Neural progenitor cell (in vitro differentiated cells): ENCODE measurements around the gene ATG5. TPM values are rescaled to one million over a fixed set of nuclear protein-coding genes. Genes with fewer than 3 reads are reported as not detected.

Experiments used
- DNase-seq: peaks from one replicate; pipeline ENCODE4 v3.0.0-alpha.2; 2016; ENCODE audit warnings: low spot score
- H2AFZ ChIP-seq: fragments of 200-600 bp; sonication (generic); replicated peaks from 2 replicates; pipeline ENCODE4 v1.6.1; 2016; ENCODE audit warnings: antibody characterized with exemption
- H3F3A ChIP-seq: fragments of 200-600 bp; sonication (generic); 2 replicates; pipeline ENCODE4 v1.6.1; 2016; ENCODE audit warnings: antibody characterized with exemption, low read depth
- H3K27ac ChIP-seq: fragments of 200-600 bp; sonication (generic); 2 replicates; pipeline ENCODE4 v1.5.1; 2016; ENCODE audit warnings: mild to moderate bottlenecking
- H3K27me3 ChIP-seq: fragments of 200-600 bp; sonication (generic); 2 replicates; pipeline ENCODE4 v1.6.1; 2016; ENCODE audit warnings: mild to moderate bottlenecking, moderate library complexity
- H3K36me3 ChIP-seq: fragments of 200-600 bp; sonication (generic); 2 replicates; pipeline ENCODE4 v1.5.1; 2016
- H3K4me1 ChIP-seq: fragments of 200-600 bp; sonication (generic); 2 replicates; pipeline ENCODE4 v1.6.1; 2016; ENCODE audit warnings: mixed run types
- H3K4me2 ChIP-seq: fragments of 200-600 bp; sonication (generic); 2 replicates; pipeline ENCODE4 v1.6.1; 2016
- H3K4me3 ChIP-seq: fragments of 200-600 bp; sonication (generic); 2 replicates; pipeline ENCODE4 v1.5.1; 2016
- H3K79me2 ChIP-seq: fragments of 200-600 bp; sonication (generic); 2 replicates; pipeline ENCODE4 v1.6.1; 2016; ENCODE audit warnings: low read depth
- H3K9ac ChIP-seq: fragments of 200-600 bp; sonication (generic); 2 replicates; pipeline ENCODE4 v1.6.1; 2016
- H3K9me3 ChIP-seq: fragments of 200-600 bp; sonication (generic); 2 replicates; pipeline ENCODE4 v1.5.1; 2016; ENCODE audit warnings: low read depth
- H4K20me1 ChIP-seq: fragments of 200-600 bp; sonication (generic); 2 replicates; pipeline ENCODE4 v1.6.1; 2016; ENCODE audit warnings: low read depth
- H3K27ac Mint-ChIP-seq: 3 replicates; pipeline ENCODE4 v1.8.0; 2021; ENCODE audit warnings: mixed read lengths
- H3K27me3 Mint-ChIP-seq: 2 replicates; pipeline ENCODE4 v1.8.0; 2022; ENCODE audit warnings: low read depth, mild to moderate bottlenecking, inconsistent platforms, moderate library complexity, mixed read lengths; ENCODE audit not compliant: insufficient read depth
- H3K36me3 Mint-ChIP-seq: 3 replicates; pipeline ENCODE4 v1.8.0; 2021; ENCODE audit warnings: mixed read lengths
- H3K4me1 Mint-ChIP-seq: 3 replicates; pipeline ENCODE4 v1.8.0; 2021; ENCODE audit warnings: mixed read lengths
- H3K4me3 Mint-ChIP-seq: 3 replicates; pipeline ENCODE4 v1.8.0; 2021; ENCODE audit warnings: mild to moderate bottlenecking, moderate library complexity, mixed read lengths
- H3K9me3 Mint-ChIP-seq: 3 replicates; pipeline ENCODE4 v1.8.0; 2020; ENCODE audit warnings: mixed read lengths
- EZH2 ChIP-seq: fragments of 200-600 bp; sonication (generic); IDR thresholded peaks from 2 replicates; pipeline ENCODE4 v1.6.1; 2017; ENCODE audit warnings: antibody characterized with exemption, mild to moderate bottlenecking, moderate library complexity
- EZH2phosphoT487 ChIP-seq: fragments of 200-600 bp; sonication (generic); IDR thresholded peaks from 2 replicates; pipeline ENCODE4 v1.6.1; 2017; ENCODE audit warnings: antibody characterized with exemption
- total RNA-seq: library from RNA; depleted of rRNA; stranded (reverse); fragments of >200 nt; gene quantifications from 2 replicates; pipeline ENCODE4 v1.2.3, GENCODE V29; 2015; ENCODE audit warnings: low replicate concordance
- TF ChIP-seq, protein P1 (sequence below): fragments of 200-600 bp; sonication (generic); IDR thresholded peaks from 2 replicates; pipeline ENCODE4 v1.5.1; 2017; ENCODE audit warnings: antibody characterized with exemption, mild to moderate bottlenecking

The ATG5 gene
- total RNA-seq, 1 donor from 2014 or later = 45.0 TPM

DNA sequence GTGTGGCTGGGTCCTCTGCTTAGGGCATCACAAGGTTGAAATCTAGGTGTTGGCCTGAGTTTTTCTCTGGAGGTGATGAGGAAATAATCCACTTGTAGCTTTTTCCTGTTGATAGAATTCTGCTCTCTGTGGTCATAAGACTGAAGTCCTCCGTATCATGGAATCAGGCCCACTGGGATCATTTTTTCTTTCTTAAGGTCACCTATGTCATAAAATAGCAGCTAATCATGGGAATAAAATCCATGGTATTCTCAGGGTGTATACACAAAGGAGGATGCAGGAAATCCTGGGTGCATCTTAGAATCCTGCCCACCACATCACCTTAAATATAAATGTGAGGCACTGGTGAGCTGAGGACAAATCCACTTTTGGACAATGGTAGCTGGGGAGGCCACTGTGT, 166.7 kb downstream of the ATG5 start:
- H3F3A ChIP-seq = peaks cover 20% of the 10 kb centered on the region
- no peaks in the 10 kb centered on the region for H3K36me3 Mint-ChIP-seq
- H4K20me1 ChIP-seq = no peaks in the 10 kb centered on the region
- no peak overlapping the region for H3K27ac Mint-ChIP-seq
- no peak overlapping the region for H3K27ac ChIP-seq
- TF ChIP-seq EZH2 = no peak
- no peak for TF ChIP-seq EZH2phosphoT487
- TF ChIP-seq, protein P1, sequence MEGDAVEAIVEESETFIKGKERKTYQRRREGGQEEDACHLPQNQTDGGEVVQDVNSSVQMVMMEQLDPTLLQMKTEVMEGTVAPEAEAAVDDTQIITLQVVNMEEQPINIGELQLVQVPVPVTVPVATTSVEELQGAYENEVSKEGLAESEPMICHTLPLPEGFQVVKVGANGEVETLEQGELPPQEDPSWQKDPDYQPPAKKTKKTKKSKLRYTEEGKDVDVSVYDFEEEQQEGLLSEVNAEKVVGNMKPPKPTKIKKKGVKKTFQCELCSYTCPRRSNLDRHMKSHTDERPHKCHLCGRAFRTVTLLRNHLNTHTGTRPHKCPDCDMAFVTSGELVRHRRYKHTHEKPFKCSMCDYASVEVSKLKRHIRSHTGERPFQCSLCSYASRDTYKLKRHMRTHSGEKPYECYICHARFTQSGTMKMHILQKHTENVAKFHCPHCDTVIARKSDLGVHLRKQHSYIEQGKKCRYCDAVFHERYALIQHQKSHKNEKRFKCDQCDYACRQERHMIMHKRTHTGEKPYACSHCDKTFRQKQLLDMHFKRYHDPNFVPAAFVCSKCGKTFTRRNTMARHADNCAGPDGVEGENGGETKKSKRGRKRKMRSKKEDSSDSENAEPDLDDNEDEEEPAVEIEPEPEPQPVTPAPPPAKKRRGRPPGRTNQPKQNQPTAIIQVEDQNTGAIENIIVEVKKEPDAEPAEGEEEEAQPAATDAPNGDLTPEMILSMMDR = no peak
- H3K9me3 ChIP-seq = no peaks in the 10 kb centered on the region
- H3K79me2 ChIP-seq = no peaks in the 10 kb centered on the region
- peaks cover 22% of the 10 kb centered on the region for H3K4me1 Mint-ChIP-seq
- H3K4me1 ChIP-seq = peaks cover 22% of the 10 kb centered on the region
- H3K27me3 Mint-ChIP-seq = no peaks in the 10 kb centered on the region
- no peaks in the 10 kb centered on the region for H3K36me3 ChIP-seq
- H3K9me3 Mint-ChIP-seq = no peaks in the 10 kb centered on the region
- DNase-seq = no peak
- H3K9ac ChIP-seq = no peak overlapping the region
- no peak overlapping the region for H3K4me2 ChIP-seq
- no peaks in the 10 kb centered on the region for H3K27me3 ChIP-seq
- no peak overlapping the region for H3K4me3 ChIP-seq
- no peak overlapping the region for H3K4me3 Mint-ChIP-seq
- no peak overlapping the region for H2AFZ ChIP-seq

GRCh38 chr6:106156863-106157262, 168.7 kb downstream of the ATG5 start:
- H3K9me3 ChIP-seq = no peaks in the 10 kb centered on the region

GRCh38 chr6:106156413-106156812, 169.1 kb downstream of the ATG5 start:
- Mint-ChIP-seq H3K4me3 (no peak overlapping the region), H3K4me1 (peaks cover 11% of the 10 kb centered on the region), H3K27me3 (no peaks in the 10 kb centered on the region), H3K36me3 (no peaks in the 10 kb centered on the region), H3K27ac (no peak overlapping the region), H3K9me3 (no peaks in the 10 kb centered on the region)
- Histone ChIP-seq H3K27me3 (no peaks in the 10 kb centered on the region), H3K27ac (no peak overlapping the region), H4K20me1 (no peaks in the 10 kb centered on the region), H3F3A (peaks cover 5% of the 10 kb centered on the region), H3K36me3 (no peaks in the 10 kb centered on the region), H3K4me3 (no peak overlapping the region), H3K79me2 (no peaks in the 10 kb centered on the region), H3K9me3 (no peaks in the 10 kb centered on the region), H2AFZ (no peak overlapping the region), H3K9ac (no peak overlapping the region), H3K4me1 (peaks cover 11% of the 10 kb centered on the region), H3K4me2 (no peak overlapping the region)
- no peak for DNase-seq
- no peak for TF ChIP-seq EZH2phosphoT487

More at GRCh38 chr6:106156863-106157262, 168.7 kb downstream of the ATG5 start:
- Histone ChIP-seq H3K4me2 (no peak overlapping the region), H4K20me1 (no peaks in the 10 kb centered on the region), H3K36me3 (no peaks in the 10 kb centered on the region), H2AFZ (no peak overlapping the region), H3K79me2 (no peaks in the 10 kb centered on the region), H3K9ac (no peak overlapping the region), H3K4me1 (peaks cover 11% of the 10 kb centered on the region), H3K4me3 (no peak overlapping the region), H3K27ac (no peak overlapping the region), H3K27me3 (no peaks in the 10 kb centered on the region), H3F3A (peaks cover 5% of the 10 kb centered on the region)
- H3K27ac Mint-ChIP-seq = no peak overlapping the region
- TF ChIP-seq EZH2phosphoT487 (no peak), EZH2 (no peak)
- TF ChIP-seq, protein P1 = no peak
- H3K36me3 Mint-ChIP-seq = no peaks in the 10 kb centered on the region
- DNase-seq = no peak
- H3K4me1 Mint-ChIP-seq = peaks cover 11% of the 10 kb centered on the region
- H3K9me3 Mint-ChIP-seq = no peaks in the 10 kb centered on the region
- no peak overlapping the region for H3K4me3 Mint-ChIP-seq
- H3K27me3 Mint-ChIP-seq = no peaks in the 10 kb centered on the region

DNA sequence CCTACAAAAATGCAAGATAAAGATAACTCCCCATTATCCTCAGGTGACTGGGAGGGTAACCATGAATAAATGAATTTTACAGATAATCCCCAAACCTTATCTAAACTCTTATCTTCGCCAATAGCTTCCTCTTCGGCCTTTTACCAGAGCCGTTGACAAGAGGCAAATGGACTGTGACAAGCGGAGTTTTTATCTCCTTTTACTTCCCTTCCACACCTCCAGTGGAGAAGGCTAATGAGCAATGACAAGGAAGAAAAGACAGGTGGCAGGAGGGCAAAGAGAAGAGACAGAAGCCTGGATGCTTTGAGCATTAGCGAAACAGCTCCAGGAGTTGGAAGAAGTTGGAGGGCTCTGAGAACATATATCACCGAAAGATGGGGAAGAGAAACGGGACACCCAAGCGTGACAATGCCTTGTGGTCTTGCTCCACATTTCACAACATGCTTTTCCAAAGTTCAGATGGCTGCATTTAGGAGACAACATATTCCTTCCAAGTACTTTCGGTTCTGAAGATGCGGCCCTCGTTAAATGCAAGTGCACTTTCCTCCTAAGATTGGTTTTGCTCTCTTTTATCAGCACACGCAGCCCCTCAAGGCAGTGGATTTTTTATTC, 170.2 kb downstream of the ATG5 start:
- Mint-ChIP-seq H3K36me3 (no peaks in the 10 kb centered on the region), H3K4me3 (no peak overlapping the region), H3K27ac (no peak overlapping the region), H3K9me3 (no peaks in the 10 kb centered on the region), H3K4me1 (peaks cover 11% of the 10 kb centered on the region), H3K27me3 (no peaks in the 10 kb centered on the region)
- Histone ChIP-seq H3K4me2 (peak overlapping the region; percentile 3), H3F3A (peaks cover 5% of the 10 kb centered on the region), H3K9me3 (no peaks in the 10 kb centered on the region), H2AFZ (no peak overlapping the region), H3K27me3 (no peaks in the 10 kb centered on the region), H3K9ac (no peak overlapping the region), H3K4me3 (no peak overlapping the region), H3K27ac (no peak overlapping the region), H3K4me1 (peaks cover 11% of the 10 kb centered on the region), H3K79me2 (no peaks in the 10 kb centered on the region), H4K20me1 (no peaks in the 10 kb centered on the region), H3K36me3 (no peaks in the 10 kb centered on the region)
- TF ChIP-seq, protein P1 = no peak
- TF ChIP-seq EZH2phosphoT487 (no peak), EZH2 (no peak)
- no peak for DNase-seq
